ENCODE data around the gene ATP2C1. TPM values are rescaled to one million over a fixed set of nuclear protein-coding genes. Genes with fewer than 3 reads are reported as not detected.

Gene ATP2C1
- total and polyA plus RNA-seq, 2 of the 13 experiments (the other 11 are each of a cell fraction or from before 2014, with no cell fraction given), result 32.4 to 37.6 TPM

- H3K4me2 ChIP-seq (ENCODE audit: low read depth, low read length), result no peak overlapping the region
- H4K20me1 ChIP-seq (ENCODE audit: insufficient read depth, low read length), result no peaks in the 10 kb centered on the region
- no peaks in the 10 kb centered on the region for H3K27me3 ChIP-seq (ENCODE audit: control insufficient read depth in 1 of 2, insufficient read depth in 2 of 2, low read length in 2 of 2)
- no TSS peak for BruUV-seq (replicated peaks)
- ChIA-PET POLR2A (no interaction called here), CTCF (ENCODE audit: low intra/inter-chr PET ratio, low total read pairs) (no interaction called here)
- H3K4me3 ChIP-seq (replicated peaks in 1 of 3; ENCODE audit: insufficient read depth in 1 of 3, low read depth in 2 of 3, low read length in 3 of 3), result no peak overlapping the region
- no peaks in the 10 kb centered on the region for H3K4me1 ChIP-seq (ENCODE audit: insufficient read depth, low read length)
- H2AFZ ChIP-seq (ENCODE audit: low read length), result no peak overlapping the region
- no peak for ATAC-seq
- DNase-seq (ENCODE audit: low spot score), result no peak
- H3K36me3 ChIP-seq (replicated peaks in 1 of 2; ENCODE audit: control insufficient read depth in 1 of 2, insufficient read depth in 2 of 2, low read length in 2 of 2), result no peaks in the 10 kb centered on the region; a peak in 1 of 5 replicates
- intact Hi-C loops (cut with micrococcal nuclease; ENCODE audit: unreplicated experiment), result no loop called here
- FAIRE-seq, result no peak
- in situ Hi-C loops (cut with HindIII; ENCODE audit: extremely low pct_ligation_motif_present, low pct_unique_long_range_greater_than_20kb), result no loop called here
- H3K9me3 ChIP-seq (ENCODE audit: low read length), result no peaks in the 10 kb centered on the region
- peaks cover 43% of the 10 kb centered on the region for H3K79me2 ChIP-seq (ENCODE audit: insufficient read depth, low read length)
- H3K9ac ChIP-seq (ENCODE audit: insufficient read depth, low read depth, low read length), result no peak overlapping the region
- H3K27ac ChIP-seq (ENCODE audit: extremely low read length, insufficient read depth, low read length), result no peak overlapping the region
- TF ChIP-seq ZNF407 (CRISPR knock-in tag; IDR thresholded peaks at IDR 0.05; ENCODE audit: not compliant biosample characterization) (no peak), REL (CRISPR knock-in tag; conservative IDR thresholded peaks at IDR 0.05) (no peak), NFE2 (CRISPR knock-in tag; IDR thresholded peaks at IDR 0.05) (no peak), ZBTB25 (CRISPR knock-in tag; IDR thresholded peaks at IDR 0.05) (no peak), ZNF180 (CRISPR knock-in tag; IDR thresholded peaks at IDR 0.05; ENCODE audit: borderline replicate concordance, low read depth) (no peak), HOMEZ (CRISPR knock-in tag; IDR thresholded peaks at IDR 0.05; ENCODE audit: low read depth) (no peak), ZNF562 (CRISPR knock-in tag; IDR thresholded peaks at IDR 0.05; ENCODE audit: borderline replicate concordance) (no peak), FOXP4 (CRISPR knock-in tag; IDR thresholded peaks at IDR 0.05) (no peak), ZC3H4 (CRISPR knock-in tag; IDR thresholded peaks at IDR 0.05; ENCODE audit: borderline replicate concordance) (no peak)
- TF ChIP-seq, protein P1, sequence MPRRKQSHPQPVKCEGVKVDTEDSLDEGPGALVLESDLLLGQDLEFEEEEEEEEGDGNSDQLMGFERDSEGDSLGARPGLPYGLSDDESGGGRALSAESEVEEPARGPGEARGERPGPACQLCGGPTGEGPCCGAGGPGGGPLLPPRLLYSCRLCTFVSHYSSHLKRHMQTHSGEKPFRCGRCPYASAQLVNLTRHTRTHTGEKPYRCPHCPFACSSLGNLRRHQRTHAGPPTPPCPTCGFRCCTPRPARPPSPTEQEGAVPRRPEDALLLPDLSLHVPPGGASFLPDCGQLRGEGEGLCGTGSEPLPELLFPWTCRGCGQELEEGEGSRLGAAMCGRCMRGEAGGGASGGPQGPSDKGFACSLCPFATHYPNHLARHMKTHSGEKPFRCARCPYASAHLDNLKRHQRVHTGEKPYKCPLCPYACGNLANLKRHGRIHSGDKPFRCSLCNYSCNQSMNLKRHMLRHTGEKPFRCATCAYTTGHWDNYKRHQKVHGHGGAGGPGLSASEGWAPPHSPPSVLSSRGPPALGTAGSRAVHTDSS (CRISPR knock-in tag; conservative IDR thresholded peaks at IDR 0.05), result no peak
Observed at GRCh38 chr3:130907500-130907899, 13.6 kb downstream of the ATP2C1 start.

Data from HepG2 (cell line).